VCaP (cell line): ENCODE data around the gene MORN1.

ENCODE experiments used
- H3K27ac ChIP-seq: fragments of 450-650 bp; 2 replicates; pipeline ENCODE4 v1.5.1; 2017
- TF ChIP-seq, protein P1 (sequence below): fragments of 450-650 bp; conservative IDR thresholded peaks from 2 replicates; pipeline ENCODE4 v1.5.1; 2017; ENCODE audit warnings: mild to moderate bottlenecking, moderate library complexity

MORN1 gene

DNA sequence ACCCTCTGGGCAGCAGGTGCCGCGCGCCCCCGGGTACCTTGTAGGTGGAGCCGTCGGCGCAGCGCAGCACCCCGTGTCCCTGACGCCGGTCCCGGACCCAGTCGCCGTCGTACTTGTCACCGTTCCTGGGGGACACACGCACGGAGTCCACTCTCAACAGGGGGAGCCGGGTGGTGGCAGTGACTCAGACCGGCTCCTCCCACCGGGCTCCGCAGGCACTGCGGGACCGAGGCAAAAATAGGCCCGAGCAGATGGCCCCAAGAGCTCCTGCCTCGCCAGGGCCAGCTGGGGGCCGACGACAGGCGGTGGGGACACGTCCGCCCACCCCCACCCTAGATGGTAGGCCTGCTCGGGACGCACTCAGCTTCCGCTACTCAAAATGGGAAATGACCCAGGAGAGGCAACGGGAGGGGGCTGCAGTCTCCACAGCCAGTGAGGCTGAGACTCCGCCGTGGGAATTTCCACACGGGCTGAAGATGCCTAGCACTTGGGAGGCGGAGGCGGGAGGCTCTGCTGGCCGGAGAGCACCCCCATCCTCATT is 6.3 kb downstream of the MORN1 start:
- H3K27ac ChIP-seq: no peak overlapping the region
- TF ChIP-seq, protein P1, sequence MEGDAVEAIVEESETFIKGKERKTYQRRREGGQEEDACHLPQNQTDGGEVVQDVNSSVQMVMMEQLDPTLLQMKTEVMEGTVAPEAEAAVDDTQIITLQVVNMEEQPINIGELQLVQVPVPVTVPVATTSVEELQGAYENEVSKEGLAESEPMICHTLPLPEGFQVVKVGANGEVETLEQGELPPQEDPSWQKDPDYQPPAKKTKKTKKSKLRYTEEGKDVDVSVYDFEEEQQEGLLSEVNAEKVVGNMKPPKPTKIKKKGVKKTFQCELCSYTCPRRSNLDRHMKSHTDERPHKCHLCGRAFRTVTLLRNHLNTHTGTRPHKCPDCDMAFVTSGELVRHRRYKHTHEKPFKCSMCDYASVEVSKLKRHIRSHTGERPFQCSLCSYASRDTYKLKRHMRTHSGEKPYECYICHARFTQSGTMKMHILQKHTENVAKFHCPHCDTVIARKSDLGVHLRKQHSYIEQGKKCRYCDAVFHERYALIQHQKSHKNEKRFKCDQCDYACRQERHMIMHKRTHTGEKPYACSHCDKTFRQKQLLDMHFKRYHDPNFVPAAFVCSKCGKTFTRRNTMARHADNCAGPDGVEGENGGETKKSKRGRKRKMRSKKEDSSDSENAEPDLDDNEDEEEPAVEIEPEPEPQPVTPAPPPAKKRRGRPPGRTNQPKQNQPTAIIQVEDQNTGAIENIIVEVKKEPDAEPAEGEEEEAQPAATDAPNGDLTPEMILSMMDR: no peak

DNA sequence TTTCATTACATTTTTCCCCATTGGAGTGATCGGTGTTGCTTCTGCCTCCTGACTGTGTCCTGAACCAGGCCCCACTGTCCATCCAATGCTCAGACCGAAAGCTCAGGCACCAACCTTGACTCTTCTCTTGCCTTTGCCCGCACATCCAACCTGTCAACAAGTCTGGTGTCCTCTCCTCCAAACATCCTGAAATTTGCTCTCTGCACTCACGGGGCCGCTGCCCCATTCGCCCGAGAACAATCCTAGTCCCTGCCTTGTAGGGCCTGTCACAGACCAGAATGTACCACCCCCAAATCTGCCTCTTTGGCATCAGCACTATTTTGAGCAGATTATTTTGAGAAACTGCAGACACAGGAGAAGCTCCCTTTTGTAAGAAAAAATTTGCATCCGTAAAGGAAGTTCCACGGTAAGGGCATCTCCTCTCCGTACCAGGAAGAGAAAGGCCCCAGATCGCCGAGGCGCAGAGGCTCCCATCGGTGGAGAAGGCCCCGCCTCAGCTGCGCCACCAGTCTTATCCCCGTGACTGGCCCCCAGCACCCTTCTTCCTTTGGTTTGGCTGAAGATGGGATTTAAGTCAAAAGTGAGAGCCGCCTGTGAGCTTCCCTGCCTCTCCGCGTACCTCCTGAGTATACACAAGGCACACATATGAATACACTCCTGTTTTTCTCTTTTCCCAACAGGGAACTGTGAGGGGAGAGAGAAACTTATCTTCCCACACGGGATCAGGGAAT is 7.1 kb downstream of the MORN1 start:
- no peak overlapping the region for H3K27ac ChIP-seq
- TF ChIP-seq, protein P1: no peak

- TF ChIP-seq, protein P1: no peak
- no peak overlapping the region for H3K27ac ChIP-seq
These were observed 7.8 kb downstream of the MORN1 start for GRCh38 chr1:2383576-2383975.

GRCh38 chr1:2382621-2383361 is 8.6 kb downstream of the MORN1 start:
- no peak overlapping the region for H3K27ac ChIP-seq
- TF ChIP-seq, protein P1: peak; percentile 58

- H3K27ac ChIP-seq: no peak overlapping the region; the same call in 1 of the 2 replicates
- TF ChIP-seq, protein P1: peak; percentile 98
These were observed 9.4 kb downstream of the MORN1 start for GRCh38 chr1:2381741-2382620.

DNA sequence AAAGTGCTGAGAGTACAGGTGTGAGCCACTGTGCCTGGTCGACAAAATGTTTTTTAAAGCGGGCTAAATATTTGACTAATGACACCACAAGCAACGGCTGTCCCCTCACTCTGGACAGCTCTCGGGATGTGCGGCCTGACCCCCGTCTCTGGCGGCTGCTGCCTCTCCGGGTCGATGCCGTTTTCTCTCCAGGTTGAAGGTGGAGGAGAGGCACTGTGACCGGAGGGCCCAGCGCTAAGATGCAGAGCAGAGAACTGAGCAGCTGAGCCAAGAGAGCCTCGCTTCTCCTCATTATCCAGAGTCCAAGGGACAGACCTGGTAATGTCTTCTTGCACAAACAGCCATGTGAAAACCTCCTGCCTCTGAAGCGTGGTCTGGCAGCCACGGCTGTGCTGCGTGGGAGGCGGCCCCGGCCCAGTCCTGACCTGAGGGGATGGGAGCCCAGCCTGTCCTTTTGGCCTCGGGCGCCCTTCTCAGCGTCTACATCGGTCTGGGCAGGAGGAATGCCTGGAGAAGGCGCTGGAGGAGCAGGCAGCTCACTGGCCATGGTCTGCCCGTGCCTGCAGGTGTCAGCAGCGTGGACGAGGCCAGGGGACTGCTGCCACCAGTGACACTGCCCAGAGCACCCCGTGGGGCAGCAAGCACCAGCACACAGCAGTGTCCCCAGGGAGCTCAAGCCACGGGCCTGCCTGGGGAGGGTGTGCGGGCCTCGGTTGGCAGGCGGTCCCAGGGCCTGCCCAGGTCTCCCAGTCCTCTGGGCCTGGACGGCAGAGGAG is 10.3 kb downstream of the MORN1 start:
- TF ChIP-seq, protein P1: no peak

More for the DNA sequence above, 10.3 kb downstream of the MORN1 start:
- no peak overlapping the region; the same call in 1 of the 2 replicates for H3K27ac ChIP-seq
